ENCODE results near the gene PMCH.

DNA sequence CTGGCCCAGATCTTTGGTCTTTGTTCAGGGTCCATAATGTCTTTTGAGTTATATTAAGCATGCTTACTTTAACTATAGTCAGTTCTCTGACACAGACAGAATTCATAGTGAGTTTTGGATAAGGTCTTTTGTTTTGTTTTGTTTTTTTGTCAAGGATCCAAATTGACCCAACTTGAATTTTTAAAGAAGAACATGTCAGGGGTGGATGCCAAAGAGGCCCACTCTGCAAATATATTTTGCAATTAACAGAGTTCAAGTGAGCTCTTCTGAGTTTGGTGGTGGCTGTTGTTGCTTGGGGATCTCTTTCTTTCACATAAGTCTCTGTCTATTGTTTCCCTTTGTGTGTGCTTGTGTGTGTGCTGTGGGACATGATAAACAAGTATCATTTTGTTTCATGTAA, 34.4 kb upstream of the PMCH start:
- no peak for TF ChIP-seq CTCF (IDR thresholded peaks at IDR 0.05)
- TF ChIP-seq POLR2A (IDR thresholded peaks at IDR 0.05) = no peak

Measured in right lobe of liver (tissue), 4 donors.